SK-N-SH treated with all-trans-retinoic acid at 6 μM for 48 hours (cell line): ENCODE measurements around the gene DNAJB4.

Experiments used
- ARNTL ChIP-seq: fragments of 450-650 bp; formaldehyde crosslinking; IDR thresholded peaks from 2 replicates; pipeline ENCODE4 v1.5.0; 2020; ENCODE audit warnings: low read depth, mild to moderate bottlenecking, moderate library complexity, borderline replicate concordance
- CSRNP3 ChIP-seq: fragments of 250-450 bp; sonication (Bioruptor Pico); IDR thresholded peaks from 2 replicates; pipeline ENCODE4 v1.5.1; 2021; ENCODE audit warnings: mild to moderate bottlenecking, moderate library complexity
- ZC3H10 ChIP-seq: fragments of 250-450 bp; sonication (Bioruptor Pico); IDR thresholded peaks from 2 replicates; pipeline ENCODE4 v1.5.1; 2021; ENCODE audit warnings: mild to moderate bottlenecking, moderate library complexity
- ZNF565 ChIP-seq: fragments of 450-650 bp; formaldehyde crosslinking; conservative IDR thresholded peaks from 2 replicates; pipeline ENCODE4 v1.5.0; 2020; ENCODE audit warnings: low read depth, mild to moderate bottlenecking, moderate library complexity
- ZNF8 ChIP-seq: fragments of 450-650 bp; formaldehyde crosslinking; IDR thresholded peaks from 2 replicates; pipeline ENCODE4 v1.5.0; 2020; ENCODE audit warnings: mild to moderate bottlenecking, moderate library complexity

- TF ChIP-seq CSRNP3 (CRISPR knock-in tag) (no peak), ZNF8 (CRISPR knock-in tag) (no peak), ZC3H10 (CRISPR knock-in tag) (no peak), ARNTL (CRISPR knock-in tag) (no peak), ZNF565 (CRISPR knock-in tag) (no peak)
These were observed 32.7 kb upstream of the DNAJB4 start for GRCh38 chr1:77972080-77972479.
